ENCODE results near the gene ANKRD66.

The ANKRD66 gene

GRCh38 chr6:46749731-46750130 is 3.0 kb downstream of the ANKRD66 start:
- TF ChIP-seq CTCF (IDR thresholded peaks at IDR 0.05; ENCODE audit: low read depth, low read length, missing control alignments), result no peak
- H3K4me3 ChIP-seq (ENCODE audit: low read depth, low read length), result no peak overlapping the region
- DNase-seq (ENCODE audit: low read depth), result no peak

- no peak overlapping the region for H3K4me3 ChIP-seq (ENCODE audit: low read depth, low read length)
- DNase-seq (ENCODE audit: low read depth), result no peak
- no peak for TF ChIP-seq CTCF (IDR thresholded peaks at IDR 0.05; ENCODE audit: low read depth, low read length, missing control alignments)
Observed at GRCh38 chr6:46751658-46752057, 4.9 kb downstream of the ANKRD66 start.

- TF ChIP-seq CTCF (IDR thresholded peaks at IDR 0.05; ENCODE audit: low read depth, low read length, missing control alignments), result no peak
- DNase-seq (ENCODE audit: low read depth), result no peak
- H3K4me3 ChIP-seq (ENCODE audit: low read depth, low read length), result no peak overlapping the region
Observed at GRCh38 chr6:46755865-46756264, 9.1 kb downstream of the ANKRD66 start.

GRCh38 chr6:46756469-46757213 is 9.9 kb downstream of the ANKRD66 start:
- no peak for TF ChIP-seq CTCF (IDR thresholded peaks at IDR 0.05; ENCODE audit: low read depth, low read length, missing control alignments)
- H3K4me3 ChIP-seq (ENCODE audit: low read depth, low read length), result no peak overlapping the region
- DNase-seq (ENCODE audit: low read depth), result no peak

- H3K4me3 ChIP-seq (ENCODE audit: low read depth, low read length), result no peak overlapping the region
- DNase-seq (ENCODE audit: low read depth), result no peak
- no peak for TF ChIP-seq CTCF (IDR thresholded peaks at IDR 0.05; ENCODE audit: low read depth, low read length, missing control alignments)
Observed at GRCh38 chr6:46757214-46757596, 10.5 kb downstream of the ANKRD66 start.

- TF ChIP-seq CTCF (IDR thresholded peaks at IDR 0.05; ENCODE audit: low read depth, low read length, missing control alignments), result no peak
Observed at GRCh38 chr6:46758960-46759753, 12.4 kb downstream of the ANKRD66 start.

More at GRCh38 chr6:46758960-46759753, 12.4 kb downstream of the ANKRD66 start:
- no peak overlapping the region for H3K4me3 ChIP-seq (ENCODE audit: low read depth, low read length)
- DNase-seq (ENCODE audit: low read depth), result no peak

Measured in GM12864 (cell line).